Transverse colon (tissue), 4 donors: ENCODE measurements around the gene PDE8A. TPM values are rescaled to one million over a fixed set of nuclear protein-coding genes. Genes with fewer than 3 reads are reported as not detected.

ENCODE experiments used
- DNase-seq: peaks from one replicate; pipeline ENCODE4 v3.0.0-alpha.2; 2019
- H3K27ac ChIP-seq, 4 donors: fragments of 200-600 bp; sonication (generic); 2 replicates each; pipeline ENCODE4 v1.5.1; 2016 to 2018; ENCODE audit warnings: inconsistent platforms in 4 of 4
- H3K27me3 ChIP-seq: fragments of 200-600 bp; sonication (generic); 2 replicates; pipeline ENCODE4 v1.5.1; 2017; ENCODE audit warnings: inconsistent platforms
- H3K36me3 ChIP-seq, 4 donors: fragments of 200-600 bp; sonication (generic); 2 replicates each; pipeline ENCODE4 v1.5.1; 2017 to 2019; ENCODE audit warnings: inconsistent platforms in 4 of 4
- H3K4me1 ChIP-seq, 4 donors: fragments of 200-600 bp; sonication (generic); 2 replicates each; pipeline ENCODE4 v1.5.1; 2017 to 2020; ENCODE audit warnings: inconsistent platforms in 4 of 4
- H3K4me3 ChIP-seq, 4 donors: fragments of 200-600 bp; sonication (generic); 1 replicate in 1 of 4; 2 replicates in 3 of 4; pipeline versions ENCODE4 v1.5.1 to v1.6.1; 2017 to 2019; ENCODE audit warnings: inconsistent platforms in 4 of 4
- H3K9me3 ChIP-seq, 2 donors: fragments of 200-600 bp; sonication (generic); 2 replicates each; pipeline ENCODE4 v1.5.1; 2017 to 2019; ENCODE audit warnings: inconsistent platforms in 2 of 2
- CTCF ChIP-seq, 5 experiments: fragments of 200-600 bp in 3 of 5; fragments of 450-650 bp in 2 of 5; sonication (generic) in 3 of 5; IDR thresholded peaks; 1 replicate in 2 of 5; 2 replicates in 3 of 5; pipeline ENCODE4 v1.5.1; 2016 to 2017; ENCODE audit warnings: antibody characterized with exemption in 5 of 5, inconsistent platforms in 3 of 5, mild to moderate bottlenecking in 2 of 5, moderate library complexity in 1 of 5
- EP300 ChIP-seq: sonication (generic); formaldehyde crosslinking; IDR thresholded peaks from one replicate; pipeline ENCODE4 v1.6.1; 2017; ENCODE audit warnings: antibody characterized with exemption, low read depth
- POLR2A ChIP-seq: fragments of 450-650 bp; IDR thresholded peaks from one replicate; pipeline ENCODE4 v1.6.1; 2016; ENCODE audit warnings: antibody characterized with exemption, mild to moderate bottlenecking, moderate library complexity
- POLR2AphosphoS5 ChIP-seq, 3 donors: sonication (generic); formaldehyde crosslinking; IDR thresholded peaks; one replicate each; pipeline ENCODE4 v1.6.1; 2016; ENCODE audit warnings: antibody characterized with exemption in 3 of 3
- WGBS, 2 donors: methylation state at CpG; one replicate each; pipeline ENCODE4 v1.1.5; 2018; ENCODE audit warnings: low coverage in 1 of 2; 5-methylcytosine and 5-hydroxymethylcytosine counted together
- in situ Hi-C, 4 donors: fragments of 200-750 bp; cut with MboI; loops; one replicate each; pipeline versions ENCODE4 v1.15.0 to v1.15.1; 2017; ENCODE audit warnings: low sequenced_read_pairs in 3 of 4, low pct_ligation_motif_present in 1 of 4, low pct_unique_long_range_greater_than_20kb in 1 of 4
- intact Hi-C: fragments of 100-400 bp; cut with DNase I; formaldehyde crosslinking; loops from one replicate; pipeline ENCODE4 v1.15.1; 2023; ENCODE audit warnings: low total_unique reads
- total RNA-seq, 4 donors: library from RNA; depleted of rRNA; stranded (reverse); fragments of >200 nt; gene quantifications; one replicate each; pipeline ENCODE4 v1.1.0, GENCODE V29; 2016

The PDE8A gene
- total RNA-seq, 4 donors from 2014 or later: 115 to 188 (median 165) TPM

- Histone ChIP-seq H3K9me3 (peaks cover 0 to 5% of the 10 kb centered on the region in 2 donors), H3K27ac (no peak overlapping the region), H3K36me3 (no peaks in the 10 kb centered on the region), H3K4me3 (no peak overlapping the region), H3K27me3 (no peaks in the 10 kb centered on the region), H3K4me1 (peaks cover 0 to 13% (median 0%) of the 10 kb centered on the region in 4 donors)
- intact Hi-C loops (no loop called here), in situ Hi-C loops (no loop called here)
- 83% methylated on average over 2 of the region's 2 CpGs; no CpG with 5 or more reads in 1 of the 2 donors for WGBS, 2 donors
- DNase-seq: no peak
- no peak for TF ChIP-seq CTCF (IDR thresholded peaks at IDR 0.05)
- no peak for TF ChIP-seq POLR2AphosphoS5 (IDR thresholded peaks at IDR 0.05)
- no peak for TF ChIP-seq EP300
- TF ChIP-seq POLR2A: no peak
Measured at GRCh38 chr15:85062560-85062959, 80.9 kb downstream of the PDE8A start.

GRCh38 chr15:85063088-85063487 is 81.4 kb downstream of the PDE8A start:
- Histone ChIP-seq H3K27me3 (no peaks in the 10 kb centered on the region), H3K27ac (no peak overlapping the region), H3K4me1 (peaks cover 0 to 13% (median 0%) of the 10 kb centered on the region in 4 donors), H3K9me3 (peaks cover 0 to 5% of the 10 kb centered on the region in 2 donors), H3K36me3 (no peaks in the 10 kb centered on the region), H3K4me3 (no peak overlapping the region)
- TF ChIP-seq EP300 (no peak), POLR2AphosphoS5 (IDR thresholded peaks at IDR 0.05) (no peak), POLR2A (no peak), CTCF (IDR thresholded peaks at IDR 0.05) (no peak)
- in situ Hi-C loops: no loop called here
- WGBS, 2 donors: 81 to 88% methylated on average over 2 of the region's 2 CpGs
- DNase-seq: no peak
- intact Hi-C loops: no loop called here

GRCh38 chr15:85063522-85064079 is 81.9 kb downstream of the PDE8A start:
- WGBS, 2 donors: 93 to 95% methylated on average over 1 of the region's 1 CpG
- no peak for TF ChIP-seq EP300
- no peak for TF ChIP-seq POLR2AphosphoS5 (IDR thresholded peaks at IDR 0.05)
- TF ChIP-seq CTCF (IDR thresholded peaks at IDR 0.05): no peak
- no peak for TF ChIP-seq POLR2A
- in situ Hi-C loops: no loop called here
- no peak for DNase-seq
- Histone ChIP-seq H3K27ac (no peak overlapping the region), H3K9me3 (peaks cover 0 to 5% of the 10 kb centered on the region in 2 donors), H3K4me1 (peaks cover 0 to 13% (median 0%) of the 10 kb centered on the region in 4 donors), H3K36me3 (no peaks in the 10 kb centered on the region), H3K4me3 (no peak overlapping the region), H3K27me3 (no peaks in the 10 kb centered on the region)
- intact Hi-C loops: no loop called here

GRCh38 chr15:85064710-85065109 is 83.1 kb downstream of the PDE8A start:
- in situ Hi-C loops: no loop called here
- Histone ChIP-seq H3K27ac (no peak overlapping the region), H3K27me3 (no peaks in the 10 kb centered on the region), H3K36me3 (no peaks in the 10 kb centered on the region), H3K4me1 (peaks cover 0 to 7% (median 0%) of the 10 kb centered on the region in 4 donors), H3K4me3 (no peak overlapping the region), H3K9me3 (no peaks in the 10 kb centered on the region)
- no peak for DNase-seq
- WGBS, 2 donors: 83 to 100% methylated on average over 1 of the region's 1 CpG
- intact Hi-C loops: no loop called here
- TF ChIP-seq CTCF (IDR thresholded peaks at IDR 0.05) (no peak), EP300 (no peak), POLR2AphosphoS5 (IDR thresholded peaks at IDR 0.05) (no peak), POLR2A (no peak)
